Kidney epithelial cell (primary cell): Measurements from ENCODE around the gene SPAG7. TPM values are rescaled to one million over a fixed set of nuclear protein-coding genes. Genes with fewer than 3 reads are reported as not detected.

Experiments
- DNase-seq: peaks from one replicate; pipeline ENCODE4 v3.0.0-alpha.2; 2010; ENCODE audit warnings: low read depth
- H3K27me3 ChIP-seq: 2 replicates; pipeline ENCODE4 v1.6.0; 2011; ENCODE audit warnings: low read length; ENCODE audit not compliant: control insufficient read depth, insufficient read depth
- H3K36me3 ChIP-seq: 2 replicates; pipeline ENCODE4 v1.5.1; 2011; ENCODE audit warnings: low read length; ENCODE audit not compliant: control insufficient read depth, insufficient read depth
- H3K4me3 ChIP-seq: 2 replicates; pipeline ENCODE4 v1.5.1; 2011; ENCODE audit warnings: low read depth, mild to moderate bottlenecking, control low read depth, low read length
- total RNA-seq: library from RNA; depleted of rRNA; stranded (reverse); fragments of >200 nt; gene quantifications from 2 replicates; pipeline ENCODE4 v1.2.3, GENCODE V29; 2015
- TF ChIP-seq, protein P1 (sequence below): IDR thresholded peaks from 2 replicates; pipeline ENCODE4 v1.5.1; 2011; ENCODE audit warnings: mild to moderate bottlenecking, moderate library complexity, low read length, control low read depth, inconsistent platforms; ENCODE audit not compliant: insufficient read depth, poor library complexity, severe bottlenecking

Gene SPAG7
- total RNA-seq, 1 donor from 2014 or later = 88.7 TPM

DNA sequence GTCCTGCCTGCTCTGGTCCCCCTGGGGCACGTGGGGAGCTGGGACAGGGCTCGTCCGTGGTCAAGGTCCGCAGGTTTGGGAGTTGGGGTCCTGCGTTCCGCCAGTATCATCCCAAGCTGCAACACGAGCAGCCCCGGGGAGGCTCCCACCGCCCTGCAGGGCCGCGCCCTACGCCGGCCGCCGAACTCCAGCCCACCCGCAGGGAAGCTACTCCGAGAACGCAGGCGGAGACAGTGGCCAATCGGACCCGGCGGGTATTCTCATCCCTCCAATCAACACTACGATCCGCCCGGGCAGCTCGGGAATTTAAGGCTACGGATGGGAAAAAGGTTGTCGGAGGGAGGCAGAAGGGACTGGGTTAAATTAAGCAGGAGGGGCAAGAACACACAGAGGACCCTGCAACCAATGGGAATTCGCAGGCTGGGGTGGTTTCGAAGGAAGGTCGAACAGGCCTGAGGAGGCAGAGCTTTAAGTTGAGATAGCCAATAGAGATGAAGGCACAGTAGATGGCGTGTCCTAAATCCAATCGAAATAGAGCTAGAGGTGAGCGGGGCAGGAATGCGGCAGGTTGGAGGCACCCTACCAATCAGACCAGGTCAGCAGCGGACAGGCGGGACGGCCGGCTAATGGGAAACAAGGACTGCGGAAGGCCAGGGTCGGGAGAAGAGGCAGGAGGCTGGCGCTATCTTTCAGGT lies 626 bp downstream of the SPAG7 start:
- peak overlapping the region; percentile 63 for H3K4me3 ChIP-seq
- peak; percentile 97 for DNase-seq
- TF ChIP-seq, protein P1, sequence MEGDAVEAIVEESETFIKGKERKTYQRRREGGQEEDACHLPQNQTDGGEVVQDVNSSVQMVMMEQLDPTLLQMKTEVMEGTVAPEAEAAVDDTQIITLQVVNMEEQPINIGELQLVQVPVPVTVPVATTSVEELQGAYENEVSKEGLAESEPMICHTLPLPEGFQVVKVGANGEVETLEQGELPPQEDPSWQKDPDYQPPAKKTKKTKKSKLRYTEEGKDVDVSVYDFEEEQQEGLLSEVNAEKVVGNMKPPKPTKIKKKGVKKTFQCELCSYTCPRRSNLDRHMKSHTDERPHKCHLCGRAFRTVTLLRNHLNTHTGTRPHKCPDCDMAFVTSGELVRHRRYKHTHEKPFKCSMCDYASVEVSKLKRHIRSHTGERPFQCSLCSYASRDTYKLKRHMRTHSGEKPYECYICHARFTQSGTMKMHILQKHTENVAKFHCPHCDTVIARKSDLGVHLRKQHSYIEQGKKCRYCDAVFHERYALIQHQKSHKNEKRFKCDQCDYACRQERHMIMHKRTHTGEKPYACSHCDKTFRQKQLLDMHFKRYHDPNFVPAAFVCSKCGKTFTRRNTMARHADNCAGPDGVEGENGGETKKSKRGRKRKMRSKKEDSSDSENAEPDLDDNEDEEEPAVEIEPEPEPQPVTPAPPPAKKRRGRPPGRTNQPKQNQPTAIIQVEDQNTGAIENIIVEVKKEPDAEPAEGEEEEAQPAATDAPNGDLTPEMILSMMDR = no peak
- H3K27me3 ChIP-seq = no peaks in the 10 kb centered on the region
- no peaks in the 10 kb centered on the region for H3K36me3 ChIP-seq

DNA sequence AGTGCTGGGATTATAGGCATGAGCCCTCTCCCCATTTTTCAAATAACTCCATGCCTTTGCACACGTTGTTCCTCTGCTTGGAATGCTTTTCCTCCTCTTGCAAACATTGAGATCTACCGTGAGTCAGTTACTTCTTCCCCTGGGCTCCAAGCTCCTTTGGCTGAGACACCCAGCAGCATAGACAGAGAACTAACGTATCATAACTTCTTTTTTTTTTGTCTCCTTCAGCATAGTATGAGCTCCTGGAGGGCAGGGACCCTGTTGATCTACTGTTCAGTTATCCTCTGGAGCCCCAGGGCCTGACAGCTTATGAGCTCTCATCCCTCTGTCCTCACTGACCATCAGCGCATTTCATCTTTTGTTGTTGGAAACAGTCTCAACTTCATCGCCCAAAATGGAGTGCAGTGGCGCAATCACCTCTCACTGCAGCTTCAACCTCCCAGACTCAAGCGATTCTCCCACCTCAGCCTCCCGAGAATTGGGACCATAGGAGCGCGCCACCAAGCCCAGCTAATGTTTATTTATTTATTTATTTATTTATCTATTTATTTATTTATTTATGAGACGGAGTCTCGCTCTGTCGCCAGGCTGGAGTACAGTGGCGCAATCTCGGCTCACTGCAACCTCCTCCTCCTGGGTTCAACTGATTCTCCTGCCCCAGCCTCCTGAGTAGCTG lies 2.2 kb downstream of the SPAG7 start:
- TF ChIP-seq, protein P1 = no peak
- no peak for DNase-seq
- H3K27me3 ChIP-seq = no peaks in the 10 kb centered on the region
- H3K36me3 ChIP-seq = no peaks in the 10 kb centered on the region
- no peak overlapping the region for H3K4me3 ChIP-seq

- TF ChIP-seq, protein P1 = no peak
- no peaks in the 10 kb centered on the region for H3K27me3 ChIP-seq
- H3K36me3 ChIP-seq = peaks cover 1% of the 10 kb centered on the region
- DNase-seq = no peak
- no peak overlapping the region for H3K4me3 ChIP-seq
Measured at GRCh38 chr17:4960279-4960922, 7.2 kb downstream of the SPAG7 start.

- DNase-seq = no peak
- H3K27me3 ChIP-seq = no peaks in the 10 kb centered on the region
- H3K36me3 ChIP-seq = peaks cover 1% of the 10 kb centered on the region
- H3K4me3 ChIP-seq = no peak overlapping the region
- TF ChIP-seq, protein P1 = no peak
Measured at GRCh38 chr17:4959261-4959965, 8.2 kb downstream of the SPAG7 start.

GRCh38 chr17:4958102-4958501 lies 9.5 kb downstream of the SPAG7 start:
- no peak for DNase-seq

More at GRCh38 chr17:4958102-4958501, 9.5 kb downstream of the SPAG7 start:
- TF ChIP-seq, protein P1 = no peak
- no peak overlapping the region for H3K4me3 ChIP-seq
- peaks cover 1% of the 10 kb centered on the region for H3K36me3 ChIP-seq
- H3K27me3 ChIP-seq = no peaks in the 10 kb centered on the region
